Osteocyte (in vitro differentiated cells): Measurements from ENCODE around the gene THSD4. TPM values are rescaled to one million over a fixed set of nuclear protein-coding genes. Genes with fewer than 3 reads are reported as not detected.

Source experiments
- DNase-seq: peaks from one replicate; pipeline ENCODE4 v3.0.0; 2021; ENCODE audit warnings: mixed read lengths; ENCODE audit not compliant: unreplicated experiment; ENCODE audit errors: extremely low spot score
- H3K27ac Mint-ChIP-seq: one replicate; pipeline ENCODE4 v1.8.0; 2021; ENCODE audit warnings: mild to moderate bottlenecking, mixed read lengths; ENCODE audit not compliant: unreplicated experiment
- H3K27me3 Mint-ChIP-seq: one replicate; pipeline ENCODE4 v1.8.0; 2021; ENCODE audit warnings: mixed read lengths; ENCODE audit not compliant: unreplicated experiment
- H3K36me3 Mint-ChIP-seq: one replicate; pipeline ENCODE4 v1.8.0; 2021; ENCODE audit warnings: mixed read lengths; ENCODE audit not compliant: unreplicated experiment
- H3K4me1 Mint-ChIP-seq: one replicate; pipeline ENCODE4 v1.8.0; 2021; ENCODE audit warnings: mixed read lengths; ENCODE audit not compliant: unreplicated experiment
- H3K4me3 Mint-ChIP-seq: one replicate; pipeline ENCODE4 v1.8.0; 2021; ENCODE audit warnings: mild to moderate bottlenecking, moderate library complexity, mixed read lengths; ENCODE audit not compliant: unreplicated experiment
- H3K9me3 Mint-ChIP-seq: one replicate; pipeline ENCODE4 v1.8.0; 2021; ENCODE audit warnings: mixed read lengths; ENCODE audit not compliant: unreplicated experiment
- total RNA-seq: library from RNA; stranded (reverse); gene quantifications from 2 replicates; pipeline ENCODE4 v1.2.1, GENCODE V29; 2021
- TF ChIP-seq, protein P1 (sequence below): fragments of 200-600 bp; sonication (generic); IDR thresholded peaks from 2 replicates; pipeline ENCODE4 v1.5.0; 2021; ENCODE audit warnings: antibody characterized with exemption, mild to moderate bottlenecking, moderate library complexity

The THSD4 gene
- total RNA-seq, 1 donor from 2014 or later = 5.7 TPM

DNA sequence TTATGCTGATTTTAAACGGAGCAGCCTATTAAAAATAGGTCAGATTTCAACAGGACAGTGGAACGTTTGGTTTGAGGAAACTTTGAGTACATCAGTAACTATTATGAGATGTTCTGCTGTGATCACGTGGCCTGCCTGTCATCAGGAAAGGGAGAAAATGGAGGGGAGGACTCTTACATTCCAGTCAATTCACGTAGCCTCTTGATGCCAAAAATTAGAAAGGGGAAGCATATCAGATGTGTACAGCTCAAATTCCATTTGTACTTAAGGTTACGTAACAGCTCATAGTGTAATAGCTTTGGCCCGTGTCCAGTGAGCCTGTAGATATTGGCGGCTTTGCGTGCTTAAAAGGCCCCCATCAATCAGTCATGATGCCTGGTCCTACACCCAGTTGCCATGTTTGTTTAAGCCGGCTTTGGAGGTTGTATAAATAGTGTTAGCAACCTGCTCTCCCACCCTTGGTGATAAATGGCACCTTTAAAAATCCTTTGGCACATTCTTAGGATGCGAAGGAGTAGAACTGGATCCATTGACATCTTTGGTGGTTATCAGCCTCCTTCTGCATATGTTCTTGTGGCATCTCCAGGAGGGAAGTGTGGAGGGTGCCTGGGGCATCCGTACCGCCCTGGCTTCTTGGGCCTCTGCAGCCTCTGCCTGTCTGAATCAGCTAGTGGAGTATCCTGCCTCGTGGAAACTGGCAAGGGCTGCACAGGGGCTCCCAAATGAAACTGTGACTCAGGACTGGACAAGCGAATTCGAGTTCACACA, 163.9 kb downstream of the THSD4 start:
- H3K36me3 Mint-ChIP-seq = no peaks in the 10 kb centered on the region
- TF ChIP-seq, protein P1, sequence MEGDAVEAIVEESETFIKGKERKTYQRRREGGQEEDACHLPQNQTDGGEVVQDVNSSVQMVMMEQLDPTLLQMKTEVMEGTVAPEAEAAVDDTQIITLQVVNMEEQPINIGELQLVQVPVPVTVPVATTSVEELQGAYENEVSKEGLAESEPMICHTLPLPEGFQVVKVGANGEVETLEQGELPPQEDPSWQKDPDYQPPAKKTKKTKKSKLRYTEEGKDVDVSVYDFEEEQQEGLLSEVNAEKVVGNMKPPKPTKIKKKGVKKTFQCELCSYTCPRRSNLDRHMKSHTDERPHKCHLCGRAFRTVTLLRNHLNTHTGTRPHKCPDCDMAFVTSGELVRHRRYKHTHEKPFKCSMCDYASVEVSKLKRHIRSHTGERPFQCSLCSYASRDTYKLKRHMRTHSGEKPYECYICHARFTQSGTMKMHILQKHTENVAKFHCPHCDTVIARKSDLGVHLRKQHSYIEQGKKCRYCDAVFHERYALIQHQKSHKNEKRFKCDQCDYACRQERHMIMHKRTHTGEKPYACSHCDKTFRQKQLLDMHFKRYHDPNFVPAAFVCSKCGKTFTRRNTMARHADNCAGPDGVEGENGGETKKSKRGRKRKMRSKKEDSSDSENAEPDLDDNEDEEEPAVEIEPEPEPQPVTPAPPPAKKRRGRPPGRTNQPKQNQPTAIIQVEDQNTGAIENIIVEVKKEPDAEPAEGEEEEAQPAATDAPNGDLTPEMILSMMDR = no peak
- peaks cover 68% of the 10 kb centered on the region for H3K4me1 Mint-ChIP-seq
- H3K27ac Mint-ChIP-seq = peak overlapping the region; percentile 70
- H3K9me3 Mint-ChIP-seq = no peaks in the 10 kb centered on the region
- H3K4me3 Mint-ChIP-seq = no peak overlapping the region
- no peaks in the 10 kb centered on the region for H3K27me3 Mint-ChIP-seq
- DNase-seq = no peak

DNA sequence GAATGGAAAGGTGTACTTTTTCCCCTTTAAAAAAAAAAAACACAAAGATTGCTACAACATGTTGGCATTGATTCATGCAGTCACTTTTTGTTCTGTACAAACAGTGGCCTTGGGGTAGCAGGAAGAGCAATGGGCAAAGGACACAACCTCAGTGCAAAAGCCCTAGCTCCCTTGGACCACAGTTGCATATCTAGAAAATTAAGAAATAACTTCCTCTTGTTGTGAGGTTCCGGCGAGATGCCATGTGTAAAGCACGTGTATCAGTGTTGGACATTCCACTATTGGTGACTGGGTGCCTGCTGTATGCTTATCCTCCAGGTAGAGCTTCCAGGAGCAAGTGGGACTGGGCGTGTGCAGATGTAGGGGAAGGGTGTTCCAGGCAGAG, 164.5 kb downstream of the THSD4 start:
- Mint-ChIP-seq H3K4me1 (peaks cover 62% of the 10 kb centered on the region), H3K4me3 (no peak overlapping the region), H3K27me3 (no peaks in the 10 kb centered on the region), H3K36me3 (no peaks in the 10 kb centered on the region), H3K27ac (peak overlapping the region; percentile 70), H3K9me3 (no peaks in the 10 kb centered on the region)
- TF ChIP-seq, protein P1 = no peak
- no peak for DNase-seq

DNA sequence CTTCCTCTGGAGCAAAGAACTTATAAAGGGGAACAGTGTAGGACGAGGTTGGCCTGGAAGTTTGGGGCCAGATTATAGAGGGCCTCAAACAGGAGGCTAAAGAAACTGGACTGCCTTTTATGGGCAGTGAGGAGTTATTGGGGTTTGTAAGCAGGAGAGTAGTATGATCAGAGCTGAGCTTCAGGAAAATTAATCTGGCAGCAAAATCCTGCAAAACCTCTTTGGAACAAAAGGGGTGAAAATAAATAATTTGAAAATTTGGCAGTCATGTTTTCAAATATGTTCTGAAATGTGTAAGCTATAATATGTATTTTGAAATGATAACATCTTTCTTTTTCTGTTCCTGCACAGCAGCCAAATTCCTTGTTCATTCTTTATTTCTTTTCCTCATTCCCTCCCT, 164.9 kb downstream of the THSD4 start:
- no peak for DNase-seq
- Mint-ChIP-seq H3K27ac (no peak overlapping the region), H3K27me3 (no peaks in the 10 kb centered on the region), H3K36me3 (no peaks in the 10 kb centered on the region), H3K9me3 (no peaks in the 10 kb centered on the region), H3K4me1 (peaks cover 58% of the 10 kb centered on the region), H3K4me3 (no peak overlapping the region)
- TF ChIP-seq, protein P1 = no peak

DNA sequence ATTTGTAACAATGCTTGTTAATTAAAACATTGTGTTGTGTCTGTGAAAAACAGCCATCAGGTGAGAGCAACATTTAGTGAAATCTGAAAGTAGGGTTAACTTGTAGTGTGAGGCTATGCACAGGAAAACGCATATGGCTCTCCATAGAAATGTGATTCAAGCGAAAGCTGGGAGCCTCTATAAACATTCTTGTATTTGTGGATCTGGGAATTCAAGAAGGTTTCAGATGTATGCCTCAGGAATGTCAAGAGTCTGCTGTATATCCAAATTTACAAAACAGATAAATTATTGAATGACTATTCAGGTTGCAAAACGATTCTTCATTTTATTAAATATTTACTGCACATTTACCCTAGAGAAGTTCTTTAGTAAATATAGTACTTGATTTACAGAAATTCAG, 166.0 kb downstream of the THSD4 start:
- Mint-ChIP-seq H3K4me1 (peaks cover 47% of the 10 kb centered on the region), H3K9me3 (no peaks in the 10 kb centered on the region), H3K36me3 (no peaks in the 10 kb centered on the region), H3K4me3 (no peak overlapping the region), H3K27ac (peak overlapping the region; percentile 74), H3K27me3 (no peaks in the 10 kb centered on the region)
- DNase-seq = no peak
- TF ChIP-seq, protein P1 = no peak

DNA sequence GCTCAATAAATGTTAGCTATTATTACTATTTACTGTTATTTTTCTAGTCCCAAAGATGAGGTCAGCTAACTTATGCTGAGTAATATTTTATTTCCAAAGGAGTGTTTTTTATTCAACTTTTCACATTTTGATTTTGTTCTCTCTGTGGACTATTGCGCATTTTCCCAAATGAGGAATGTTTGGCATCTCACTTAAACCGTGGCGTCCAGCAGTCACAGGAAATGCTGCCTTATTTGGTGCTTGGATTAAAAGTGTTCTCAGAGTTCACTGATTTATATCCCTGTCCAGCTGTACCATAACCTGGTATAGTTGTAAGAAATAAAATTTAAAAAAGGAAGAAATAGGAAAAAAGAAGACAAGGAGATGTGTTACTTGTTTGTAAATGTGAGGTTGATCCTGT, 166.8 kb downstream of the THSD4 start:
- DNase-seq = no peak
- TF ChIP-seq, protein P1 = no peak

More for the DNA sequence above, 166.8 kb downstream of the THSD4 start:
- no peaks in the 10 kb centered on the region for H3K27me3 Mint-ChIP-seq
- H3K4me1 Mint-ChIP-seq = peaks cover 45% of the 10 kb centered on the region
- H3K36me3 Mint-ChIP-seq = no peaks in the 10 kb centered on the region
- H3K4me3 Mint-ChIP-seq = no peak overlapping the region
- H3K9me3 Mint-ChIP-seq = no peaks in the 10 kb centered on the region
- H3K27ac Mint-ChIP-seq = peak overlapping the region; percentile 72
